Liver (tissue), 9 donors: ENCODE measurements around the gene TMEM164. TPM values are rescaled to one million over a fixed set of nuclear protein-coding genes. Genes with fewer than 3 reads are reported as not detected.

Source experiments
- DNase-seq: peaks from one replicate; pipeline ENCODE4 v3.0.0-alpha.2; 2017; ENCODE audit warnings: low spot score
- H3K27ac ChIP-seq, 2 donors: one replicate each; pipeline ENCODE4 v1.7.0; 2013; ENCODE audit warnings: inconsistent platforms in 2 of 2, low read length in 2 of 2, control low read depth in 1 of 2, low read depth in 1 of 2, mild to moderate bottlenecking in 1 of 2
- H3K27me3 ChIP-seq, 4 donors: one replicate each; pipeline versions ENCODE4 v1.6.1 to v1.7.0; 2013; ENCODE audit warnings: low read length in 3 of 4, inconsistent platforms in 1 of 4, mild to moderate bottlenecking in 1 of 4, moderate library complexity in 1 of 4; ENCODE audit not compliant: control insufficient read depth in 4 of 4, insufficient read depth in 4 of 4
- H3K36me3 ChIP-seq, 4 donors: one replicate each; pipeline versions ENCODE4 v1.6.1 to v1.7.0; 2013; ENCODE audit warnings: low read length in 3 of 4, mild to moderate bottlenecking in 3 of 4, low read depth in 1 of 4, moderate library complexity in 1 of 4; ENCODE audit not compliant: control insufficient read depth in 4 of 4, insufficient read depth in 3 of 4
- H3K4me1 ChIP-seq, 4 donors: one replicate each; pipeline versions ENCODE4 v1.6.1 to v1.7.0; 2013; ENCODE audit warnings: low read length in 3 of 4, mild to moderate bottlenecking in 3 of 4, moderate library complexity in 1 of 4; ENCODE audit not compliant: control insufficient read depth in 4 of 4, insufficient read depth in 4 of 4
- H3K4me3 ChIP-seq, 3 donors: one replicate each; pipeline versions ENCODE4 v1.6.1 to v1.7.0; 2013; ENCODE audit warnings: low read length in 3 of 3, control low read depth in 1 of 3, low read depth in 1 of 3, mild to moderate bottlenecking in 1 of 3
- H3K9ac ChIP-seq, 2 donors: one replicate each; pipeline ENCODE4 v1.7.0; 2013; ENCODE audit warnings: low read length in 2 of 2, mild to moderate bottlenecking in 2 of 2, moderate library complexity in 2 of 2, control low read depth in 1 of 2, low read depth in 1 of 2
- H3K9me3 ChIP-seq, 4 donors: one replicate each; pipeline versions ENCODE4 v1.6.1 to v1.7.0; 2013; ENCODE audit warnings: low read length in 3 of 4; ENCODE audit not compliant: control insufficient read depth in 4 of 4
- ATF3 ChIP-seq: IDR thresholded peaks from 2 replicates; pipeline ENCODE4 v1.6.1; 2016; ENCODE audit warnings: antibody characterized with exemption
- EGR1 ChIP-seq, 2 donors: IDR thresholded peaks; 2 replicates each; pipeline ENCODE4 v1.6.1; 2016 to 2018; ENCODE audit warnings: antibody characterized with exemption in 2 of 2, low read depth in 2 of 2
- FOXA1 ChIP-seq: IDR thresholded peaks from 2 replicates; pipeline ENCODE4 v1.6.1; 2016; ENCODE audit warnings: antibody characterized with exemption
- FOXA2 ChIP-seq: IDR thresholded peaks from 2 replicates; pipeline ENCODE4 v1.6.1; 2016; ENCODE audit warnings: antibody characterized with exemption
- HNF4A ChIP-seq, 2 donors: conservative IDR thresholded peaks; 2 replicates each; pipeline ENCODE4 v1.6.1; 2016; ENCODE audit warnings: antibody characterized with exemption in 2 of 2, mild to moderate bottlenecking in 2 of 2
- HNF4G ChIP-seq: IDR thresholded peaks from 2 replicates; pipeline ENCODE4 v1.6.1; 2016; ENCODE audit warnings: antibody characterized with exemption
- JUND ChIP-seq, 2 donors: IDR thresholded peaks; 2 replicates each; pipeline ENCODE4 v1.6.1; 2016; ENCODE audit warnings: antibody characterized with exemption in 2 of 2
- MAX ChIP-seq: IDR thresholded peaks from 2 replicates; pipeline ENCODE4 v1.6.1; 2016; ENCODE audit warnings: antibody characterized with exemption
- NR2F2 ChIP-seq: IDR thresholded peaks from 2 replicates; pipeline ENCODE4 v1.6.1; 2016; ENCODE audit warnings: antibody characterized with exemption
- RAD21 ChIP-seq, 2 donors: IDR thresholded peaks; 2 replicates each; pipeline ENCODE4 v1.6.1; 2016; ENCODE audit warnings: antibody characterized with exemption in 2 of 2, mild to moderate bottlenecking in 2 of 2
- REST ChIP-seq: IDR thresholded peaks from 2 replicates; pipeline ENCODE4 v1.6.1; 2016; ENCODE audit warnings: antibody characterized with exemption, mild to moderate bottlenecking
- RXRA ChIP-seq, 2 donors: IDR thresholded peaks; 2 replicates each; pipeline ENCODE4 v1.6.1; 2017 to 2018; ENCODE audit warnings: antibody characterized with exemption in 2 of 2, mild to moderate bottlenecking in 1 of 2
- SP1 ChIP-seq: IDR thresholded peaks from 2 replicates; pipeline ENCODE4 v1.6.1; 2018; ENCODE audit warnings: antibody characterized with exemption, mild to moderate bottlenecking
- TAF1 ChIP-seq: conservative IDR thresholded peaks from 2 replicates; pipeline ENCODE4 v1.6.1; 2016; ENCODE audit warnings: antibody characterized with exemption, mild to moderate bottlenecking
- YY1 ChIP-seq: IDR thresholded peaks from 2 replicates; pipeline ENCODE4 v1.6.1; 2016; ENCODE audit warnings: antibody characterized with exemption, mild to moderate bottlenecking
- whole genome bisulfite sequencing: extraction: QIAGEN DNeasy Blood & Tissue Kit; methylation state at CpG from one replicate; pipeline ENCODE4 v1.1.7; 2013; 5-methylcytosine and 5-hydroxymethylcytosine counted together
- polyA plus RNA-seq, 2 donors: library from polyadenylated mRNA; stranded (reverse) in 1 of 2; unstranded in 1 of 2; fragments of 200-250 nt in 1 of 2; fragments of >200 nt in 1 of 2; fragmentation: Nextera tagmentation in 1 of 2; extraction: Ambion mirVana in 1 of 2; gene quantifications; one replicate each; pipeline versions ENCODE4 v1.2.1 to v1.2.3, GENCODE V29; 2013 to 2015
- total RNA-seq, 2 donors: library from RNA; depleted of rRNA; stranded (reverse); fragments of >200 nt; gene quantifications; one replicate each; pipeline ENCODE4 v1.2.3, GENCODE V29; 2014
- donor health status: healthy.
- donor health status: healthy.
- donor health status: healthy.
- donor health status: healthy.
- donor health status: healthy.

The TMEM164 gene
- total and polyA plus RNA-seq, 4 donors, result 0.40 to 8.5 (median 2.9) TPM

- no peak for TF ChIP-seq REST
- TF ChIP-seq JUND (IDR thresholded peaks at IDR 0.05), result no peak
- TF ChIP-seq MAX, result no peak
- TF ChIP-seq FOXA1, result no peak
- no peak for TF ChIP-seq YY1
Measured at GRCh38 chrX:110025395-110025794, 22.5 kb downstream of the TMEM164 start (continued).

- peaks cover 0 to 4% (median 0%) of the 10 kb centered on the region in 4 donors for H3K27me3 ChIP-seq
- H3K36me3 ChIP-seq, result no peaks in the 10 kb centered on the region
- no peaks in the 10 kb centered on the region for H3K9me3 ChIP-seq
- no peak overlapping the region for H3K9ac ChIP-seq
- 87% methylated on average over 9 of the region's 9 CpGs for WGBS
- no peaks in the 10 kb centered on the region for H3K4me1 ChIP-seq
- no peak for TF ChIP-seq FOXA2
- TF ChIP-seq TAF1, result no peak
- no peak overlapping the region for H3K4me3 ChIP-seq
- no peak overlapping the region for H3K27ac ChIP-seq
- no peak for DNase-seq
Measured at GRCh38 chrX:110026099-110026844, 23.4 kb downstream of the TMEM164 start.

GRCh38 chrX:110032534-110033147, 29.7 kb downstream of the TMEM164 start:
- H3K36me3 ChIP-seq, result no peaks in the 10 kb centered on the region
- peaks cover 0 to 2% (median 0%) of the 10 kb centered on the region in 4 donors for H3K4me1 ChIP-seq
- H3K9ac ChIP-seq, result no peak overlapping the region
- DNase-seq, result no peak
- no peak overlapping the region for H3K27ac ChIP-seq
- WGBS, result 89% methylated on average over 3 of the region's 3 CpGs
- H3K27me3 ChIP-seq, result no peaks in the 10 kb centered on the region
- H3K9me3 ChIP-seq, result no peaks in the 10 kb centered on the region
- H3K4me3 ChIP-seq, result no peak overlapping the region
- no peak for TF ChIP-seq RAD21 (IDR thresholded peaks at IDR 0.05)
- no peak for TF ChIP-seq NR2F2
- TF ChIP-seq HNF4G, result no peak
- TF ChIP-seq SP1, result no peak
- TF ChIP-seq MAX, result no peak
- no peak for TF ChIP-seq HNF4A (conservative IDR thresholded peaks at IDR 0.05)
- no peak for TF ChIP-seq YY1
- no peak for TF ChIP-seq ATF3
- no peak for TF ChIP-seq FOXA1
- TF ChIP-seq TAF1, result no peak
- no peak for TF ChIP-seq EGR1 (IDR thresholded peaks at IDR 0.05; ENCODE audit: low read depth in 2 of 2)
- no peak for TF ChIP-seq RXRA (IDR thresholded peaks at IDR 0.05)
